Duodenal mucosa (tissue), 2 donors: Measurements from ENCODE around the gene STAT3.
"Not testable (repeated sequence)": the region's sequence is repeated elsewhere in the genome, so short reads cannot be mapped to it uniquely, and the experiment has no call there.

ENCODE experiments used
- H3K27ac ChIP-seq: one replicate; pipeline ENCODE4 v1.7.0; 2013; ENCODE audit warnings: low read depth, low read length
- H3K27me3 ChIP-seq, 2 donors: one replicate each; pipeline ENCODE4 v1.7.0; 2013; ENCODE audit warnings: low read length in 2 of 2, control low read depth in 1 of 2; ENCODE audit not compliant: insufficient read depth in 2 of 2, control insufficient read depth in 1 of 2
- H3K36me3 ChIP-seq, 2 donors: one replicate each; pipeline ENCODE4 v1.7.0; 2013; ENCODE audit warnings: low read length in 2 of 2, control low read depth in 1 of 2; ENCODE audit not compliant: insufficient read depth in 2 of 2, control insufficient read depth in 1 of 2
- H3K4me1 ChIP-seq, 2 donors: one replicate each; pipeline ENCODE4 v1.7.0; 2013; ENCODE audit warnings: low read length in 2 of 2, control low read depth in 1 of 2; ENCODE audit not compliant: insufficient read depth in 2 of 2, control insufficient read depth in 1 of 2
- H3K4me3 ChIP-seq, 2 donors: one replicate each; pipeline ENCODE4 v1.7.0; 2013; ENCODE audit warnings: low read length in 2 of 2, low read depth in 1 of 2
- H3K9ac ChIP-seq, 2 donors: one replicate each; pipeline ENCODE4 v1.7.0; 2013; ENCODE audit warnings: low read length in 2 of 2, low read depth in 1 of 2
- H3K9me3 ChIP-seq, 2 donors: one replicate each; pipeline ENCODE4 v1.7.0; 2013; ENCODE audit warnings: low read length in 2 of 2, control low read depth in 1 of 2; ENCODE audit not compliant: control insufficient read depth in 1 of 2

The STAT3 gene

GRCh38 chr17:42386777-42387657 is 1.2 kb downstream of the STAT3 start:
- no peaks in the 10 kb centered on the region for H3K9me3 ChIP-seq
- no peaks in the 10 kb centered on the region for H3K36me3 ChIP-seq
- H3K4me3 ChIP-seq = peak overlapping the region; percentile 75 to 79
- no peaks in the 10 kb centered on the region for H3K27me3 ChIP-seq
- peaks cover 23 to 25% of the 10 kb centered on the region in 2 donors for H3K4me1 ChIP-seq
- H3K9ac ChIP-seq = peak overlapping the region; percentile 79 to 90
- peak overlapping the region; percentile 97 for H3K27ac ChIP-seq

GRCh38 chr17:42381898-42382297 is 6.3 kb downstream of the STAT3 start:
- no peak overlapping the region for H3K27ac ChIP-seq

DNA sequence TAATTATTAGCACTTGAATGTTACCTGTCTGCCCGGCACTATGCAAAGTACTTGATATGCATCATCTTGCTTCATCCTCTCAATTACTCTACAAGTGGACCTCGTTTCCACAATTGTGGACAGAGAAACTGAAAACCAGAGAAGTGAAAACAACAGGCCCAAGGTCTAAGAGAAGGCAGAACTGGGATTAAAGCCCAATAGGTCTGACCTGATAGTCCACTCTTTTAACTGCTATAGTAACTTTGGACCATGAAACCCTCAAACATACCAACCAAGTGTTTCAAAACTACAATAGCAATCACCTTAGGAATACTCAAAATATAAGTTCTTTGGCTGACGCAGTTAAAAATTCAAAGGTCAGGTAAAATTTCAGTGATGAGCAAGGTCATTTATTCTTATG is 7.3 kb downstream of the STAT3 start:
- no peak overlapping the region for H3K27ac ChIP-seq

More at GRCh38 chr17:42381898-42382297, 6.3 kb downstream of the STAT3 start:
- H3K9ac ChIP-seq = no peak overlapping the region
- no peaks in the 10 kb centered on the region for H3K36me3 ChIP-seq
- H3K27me3 ChIP-seq = no peaks in the 10 kb centered on the region
- peaks cover 32% of the 10 kb centered on the region in 2 donors for H3K4me1 ChIP-seq
- no peak overlapping the region for H3K4me3 ChIP-seq
- no peaks in the 10 kb centered on the region for H3K9me3 ChIP-seq

DNA sequence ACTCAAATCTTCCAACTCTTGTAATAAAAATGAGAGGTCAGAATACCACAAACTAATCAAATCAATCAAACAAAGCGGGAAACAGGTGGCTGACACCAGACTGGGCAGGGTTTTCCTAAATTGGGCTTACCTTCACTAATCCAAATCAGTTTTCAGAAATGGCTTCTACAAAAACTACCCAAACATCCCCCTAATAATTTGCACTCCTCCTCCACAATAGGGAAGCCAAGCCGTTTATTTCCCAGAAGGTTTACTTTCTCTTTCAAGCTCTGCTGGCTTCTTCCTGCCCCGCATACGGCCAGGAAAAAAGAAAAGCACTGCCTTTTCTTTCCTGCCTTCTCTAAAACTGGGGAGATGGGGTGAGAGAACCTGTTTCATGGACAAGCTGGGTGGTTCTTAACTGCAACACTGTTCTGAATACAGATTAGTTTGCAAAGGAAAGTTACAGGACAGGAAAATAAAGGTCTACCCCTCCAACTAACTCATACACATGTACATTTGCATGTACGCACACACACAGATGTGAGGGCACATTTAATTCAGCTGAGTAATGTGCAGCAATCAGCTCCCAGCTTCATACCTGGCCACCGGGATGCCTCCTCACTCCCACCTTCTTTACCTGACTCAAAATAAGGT is 9.2 kb downstream of the STAT3 start:
- Histone ChIP-seq H3K9ac (peak overlapping the region; percentile 38 to 50), H3K36me3 (no peaks in the 10 kb centered on the region), H3K27ac (peak overlapping the region; percentile 64), H3K9me3 (no peaks in the 10 kb centered on the region), H3K4me1 (peaks cover 19 to 20% of the 10 kb centered on the region in 2 donors), H3K27me3 (no peaks in the 10 kb centered on the region), H3K4me3 (peak overlapping the region; percentile 67)

More for the DNA sequence above, 7.3 kb downstream of the STAT3 start:
- H3K4me1 ChIP-seq = peaks cover 23 to 25% of the 10 kb centered on the region in 2 donors
- no peaks in the 10 kb centered on the region for H3K27me3 ChIP-seq
- H3K4me3 ChIP-seq = no peak overlapping the region
- no peaks in the 10 kb centered on the region for H3K36me3 ChIP-seq
- H3K9me3 ChIP-seq = no peaks in the 10 kb centered on the region
- no peak overlapping the region for H3K9ac ChIP-seq

- Histone ChIP-seq H3K9me3 (no peaks in the 10 kb centered on the region), H3K36me3 (no peaks in the 10 kb centered on the region), H3K9ac (peak overlapping the region; percentile 38 to 50), H3K4me1 (peaks cover 19 to 20% of the 10 kb centered on the region in 2 donors), H3K4me3 (peak overlapping the region; percentile 67), H3K27me3 (no peaks in the 10 kb centered on the region), H3K27ac (no peak overlapping the region)
These were observed 9.8 kb downstream of the STAT3 start for GRCh38 chr17:42378359-42378958.

DNA sequence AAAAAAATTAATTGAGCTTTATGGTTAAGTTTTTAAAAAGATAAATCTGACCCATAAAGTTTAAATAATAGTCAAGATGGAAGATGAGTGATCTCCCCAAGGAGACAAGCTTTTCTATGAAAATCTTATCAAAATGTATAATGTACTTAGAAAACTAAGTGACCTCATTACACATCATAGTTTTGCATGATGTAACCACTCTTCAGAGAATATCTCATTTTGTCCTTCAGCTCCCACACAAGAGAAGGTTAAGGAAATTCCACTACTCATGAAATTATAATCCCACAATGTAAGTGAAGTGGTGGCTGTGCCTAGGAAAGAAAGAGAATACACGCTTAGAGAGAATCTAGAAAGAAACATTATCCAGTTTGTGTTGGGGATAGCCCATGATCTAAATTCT is 14.3 kb downstream of the STAT3 start:
- no peaks in the 10 kb centered on the region for H3K27me3 ChIP-seq
- H3K27ac ChIP-seq = no peak overlapping the region
- H3K9me3 ChIP-seq = peaks cover 0 to 7% of the 10 kb centered on the region in 2 donors
- H3K4me3 ChIP-seq = no peak overlapping the region
- no peak overlapping the region for H3K9ac ChIP-seq
- peaks cover 3 to 10% of the 10 kb centered on the region in 2 donors for H3K36me3 ChIP-seq
- H3K4me1 ChIP-seq = peaks cover 8 to 9% of the 10 kb centered on the region in 2 donors

DNA sequence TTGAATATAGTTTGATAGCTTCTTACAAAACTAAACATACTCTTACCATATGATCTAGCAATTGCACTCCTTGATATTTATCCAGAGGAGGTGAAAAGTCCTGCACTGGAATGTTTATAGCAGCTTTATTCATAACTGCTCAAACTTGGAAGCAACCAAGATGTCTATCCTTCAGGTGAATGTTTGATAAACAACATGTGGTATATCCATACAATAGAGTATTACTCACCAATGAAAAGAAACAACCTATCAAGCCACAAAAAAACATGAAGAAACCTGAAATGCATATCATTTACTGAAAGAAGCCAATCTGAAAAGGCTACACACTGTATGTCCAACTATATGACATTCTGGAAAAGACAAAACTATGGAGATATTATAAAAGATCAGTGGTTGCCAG is 16.1 kb downstream of the STAT3 start:
- Histone ChIP-seq H3K36me3 (peaks cover 3 to 10% of the 10 kb centered on the region in 2 donors), H3K4me3 (no peak overlapping the region), H3K4me1 (peaks cover 4 to 5% of the 10 kb centered on the region in 2 donors), H3K27ac (no peak overlapping the region), H3K27me3 (no peaks in the 10 kb centered on the region), H3K9ac (no peak overlapping the region), H3K9me3 (peaks cover 0 to 7% of the 10 kb centered on the region in 2 donors)

DNA sequence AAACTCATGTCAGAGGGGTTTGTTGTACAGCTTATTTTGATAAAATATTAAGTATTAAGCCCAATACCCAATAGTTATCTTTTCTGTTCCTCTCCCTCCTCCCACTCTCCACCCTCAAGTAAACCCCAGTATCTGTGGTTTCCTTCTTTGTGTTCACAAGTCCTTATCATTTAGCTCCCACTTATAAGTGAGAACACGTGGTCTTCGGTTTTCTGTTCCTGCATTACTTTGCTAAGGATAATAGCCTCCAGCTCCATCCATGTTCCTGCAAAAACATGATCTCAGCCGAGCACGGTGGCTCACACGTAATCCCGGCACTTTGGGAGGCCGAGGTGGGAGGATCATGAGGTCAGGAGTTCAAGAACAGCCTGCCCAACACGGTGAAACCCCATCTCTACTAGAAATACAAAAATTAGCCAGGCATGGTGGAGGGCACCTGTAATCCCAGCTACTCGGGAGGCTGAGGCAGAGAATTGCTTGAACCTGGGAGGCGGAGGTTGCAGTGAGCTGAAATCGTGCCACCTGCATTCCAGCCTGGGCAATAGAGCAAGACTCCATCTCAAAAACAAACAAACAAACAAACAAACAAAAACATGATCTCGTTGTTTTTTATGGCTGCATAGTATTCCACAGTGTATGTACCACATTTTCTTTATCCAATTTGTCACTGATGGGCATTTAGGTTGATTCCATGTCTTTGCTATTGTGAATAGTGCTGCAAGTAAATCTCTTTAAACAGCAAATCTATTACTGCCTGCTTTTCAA is 19.3 kb downstream of the STAT3 start:
- Histone ChIP-seq H3K4me1 (peaks cover 5 to 13% of the 10 kb centered on the region in 2 donors), H3K36me3 (peaks cover 3 to 15% of the 10 kb centered on the region in 2 donors)
- H3K27ac ChIP-seq, H3K27me3 ChIP-seq, H3K9ac ChIP-seq, H3K4me3 ChIP-seq, H3K9me3 ChIP-seq: not testable (repeated sequence)

GRCh38 chr17:42368310-42368709 is 19.9 kb downstream of the STAT3 start:
- H3K27ac ChIP-seq, H3K9me3 ChIP-seq, H3K9ac ChIP-seq, H3K4me3 ChIP-seq, H3K27me3 ChIP-seq: not testable (repeated sequence)
- Histone ChIP-seq H3K4me1 (peaks cover 5 to 19% of the 10 kb centered on the region in 2 donors), H3K36me3 (peaks cover 3 to 15% of the 10 kb centered on the region in 2 donors)
